GM12865 (cell line): Measurements from ENCODE around the gene TBX2.

Experiments
- DNase-seq: peaks from one replicate; pipeline ENCODE4 v3.0.0; 2010; ENCODE audit warnings: low read depth
- H3K4me3 ChIP-seq: 2 replicates; pipeline ENCODE4 v1.5.1; 2011; ENCODE audit warnings: mild to moderate bottlenecking, low read depth, low read length, control low read depth
- CTCF ChIP-seq: IDR thresholded peaks from 2 replicates; pipeline ENCODE4 v1.5.1; 2011; ENCODE audit warnings: low read length, control low read depth, low read depth, inconsistent platforms; ENCODE audit not compliant: insufficient read depth; ENCODE audit errors: missing control alignments

TBX2 gene

GRCh38 chr17:61400717-61401388, 1.2 kb downstream of the TBX2 start:
- no peak for TF ChIP-seq CTCF
- no peak for DNase-seq
- no peak overlapping the region for H3K4me3 ChIP-seq

DNA sequence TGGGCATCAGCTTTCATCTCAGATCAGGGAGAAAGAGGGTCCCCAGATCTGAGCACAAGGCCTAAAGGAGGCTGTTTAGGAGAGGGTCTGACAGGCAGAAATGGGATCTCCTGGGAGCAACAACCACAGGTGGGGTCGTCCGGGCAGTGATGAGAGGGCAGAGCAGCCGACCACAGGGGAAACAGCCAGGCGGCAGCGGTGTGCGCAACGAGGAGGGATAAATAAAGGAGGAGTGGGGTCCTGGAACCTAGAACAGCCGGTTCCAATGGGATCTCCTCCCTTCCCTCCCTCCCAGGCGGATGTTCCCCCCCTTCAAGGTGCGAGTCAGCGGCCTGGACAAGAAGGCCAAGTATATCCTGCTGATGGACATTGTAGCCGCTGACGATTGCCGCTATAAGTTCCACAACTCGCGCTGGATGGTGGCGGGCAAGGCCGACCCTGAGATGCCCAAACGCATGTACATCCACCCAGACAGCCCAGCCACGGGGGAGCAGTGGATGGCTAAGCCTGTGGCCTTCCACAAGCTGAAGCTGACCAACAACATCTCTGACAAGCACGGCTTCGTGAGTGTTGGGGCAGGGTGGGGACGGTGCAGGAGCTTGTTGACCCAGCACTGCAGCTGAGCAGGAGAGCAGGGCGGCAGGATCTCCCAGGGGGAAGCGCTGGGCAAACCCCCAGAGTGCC, 1.9 kb downstream of the TBX2 start:
- no peak for DNase-seq
- no peak for TF ChIP-seq CTCF
- H3K4me3 ChIP-seq: no peak overlapping the region

DNA sequence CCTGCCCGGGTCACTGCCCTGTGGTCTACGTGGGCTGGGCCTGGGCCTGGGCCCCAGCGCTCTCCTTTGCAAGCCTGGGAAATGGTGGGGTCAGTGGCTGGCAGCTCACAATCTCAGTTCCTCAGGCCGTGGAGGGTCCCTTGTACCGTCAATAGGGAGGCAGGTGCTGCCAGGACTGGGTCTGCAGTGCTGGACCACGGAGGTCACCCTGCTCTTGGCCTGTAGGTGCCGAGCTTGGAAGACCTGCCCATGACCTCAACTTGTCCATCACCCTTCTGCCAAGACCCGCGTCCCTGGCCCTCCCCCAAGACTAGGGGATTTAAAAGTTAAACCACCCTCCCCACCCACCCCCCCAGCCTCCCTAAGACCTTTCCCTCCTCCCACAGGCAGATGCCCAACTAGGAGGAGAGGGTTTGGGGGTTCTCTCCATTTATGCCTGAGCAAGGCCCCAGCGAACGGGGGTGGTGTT, 2.5 kb downstream of the TBX2 start:
- H3K4me3 ChIP-seq: no peak overlapping the region
- TF ChIP-seq CTCF: no peak
- DNase-seq: no peak

DNA sequence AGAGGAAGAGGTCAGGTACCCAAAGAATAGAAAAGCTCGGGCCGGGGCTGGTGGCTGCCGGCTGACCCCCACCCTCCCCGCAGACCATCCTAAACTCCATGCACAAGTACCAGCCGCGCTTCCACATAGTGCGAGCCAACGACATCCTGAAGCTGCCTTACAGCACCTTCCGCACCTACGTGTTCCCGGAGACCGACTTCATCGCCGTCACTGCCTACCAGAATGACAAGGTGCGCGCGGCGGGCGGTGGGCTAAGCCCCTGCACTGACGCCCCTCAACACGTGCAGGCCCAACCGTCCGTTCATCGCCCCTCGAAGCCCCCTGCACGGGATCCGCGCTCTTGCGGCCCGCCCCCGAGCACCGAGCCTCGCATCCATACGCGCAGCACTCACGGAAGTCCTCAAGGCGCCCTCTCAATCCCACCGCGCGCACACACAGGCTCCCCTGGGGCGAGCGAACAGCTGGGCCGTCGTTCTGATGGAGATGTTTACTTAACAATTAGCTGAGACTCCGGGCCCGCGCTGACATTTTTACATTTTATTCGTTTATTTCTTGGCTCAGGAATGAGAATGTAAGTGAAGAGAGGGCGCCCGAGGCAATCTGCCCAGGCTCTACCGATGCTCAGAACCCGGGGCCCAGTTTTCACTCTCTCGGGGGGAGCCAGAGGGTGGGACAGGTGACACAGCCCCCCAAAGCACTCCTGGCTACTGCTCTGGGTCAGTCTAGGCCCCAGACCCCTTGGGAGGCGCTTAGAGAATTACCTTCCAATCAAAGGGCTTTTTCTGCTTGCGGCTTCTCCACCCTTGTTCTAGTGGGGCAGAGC, 3.5 kb downstream of the TBX2 start:
- no peak for TF ChIP-seq CTCF
- H3K4me3 ChIP-seq: no peak overlapping the region
- DNase-seq: no peak

- no peak for DNase-seq
- no peak overlapping the region for H3K4me3 ChIP-seq
Measured at GRCh38 chr17:61403801-61404662, 4.4 kb downstream of the TBX2 start.

More at GRCh38 chr17:61403801-61404662, 4.4 kb downstream of the TBX2 start:
- TF ChIP-seq CTCF: no peak
